A673 (cell line): ENCODE measurements around the gene BLACAT1. TPM values are rescaled to one million over a fixed set of nuclear protein-coding genes. Genes with fewer than 3 reads are reported as not detected.

ENCODE experiments used
- BruUV-seq: library from RNA; stranded (reverse); fragments of 400-500 nt; replicated peaks from 2 replicates; lab custom pipeline; 2021; lab: Mats Ljungman, UMichigan
- CTCF ChIA-PET: fragments of 300-600 bp; sonication (Branson Sonifier 250); formaldehyde crosslinking; loops from one replicate; lab custom pipeline; 2022; ENCODE audit warnings: antibody characterized with exemption; lab: Charles Lee
- POLR2A ChIA-PET: fragments of 300-600 bp; sonication (Branson Sonifier 250); formaldehyde crosslinking; loops from one replicate; lab custom pipeline; 2022; ENCODE audit warnings: antibody characterized with exemption; ENCODE audit not compliant: low non-redundant PET; lab: Charles Lee
- DNase-seq: peaks from one replicate; pipeline ENCODE4 v3.0.0-alpha.2; 2015; ENCODE audit warnings: low spot score
- H3K27ac ChIP-seq: fragments of 200-600 bp; sonication (generic); 2 replicates; pipeline ENCODE4 v1.5.1; 2016; ENCODE audit warnings: mixed run types, low read depth, mild to moderate bottlenecking, mixed read lengths, antibody characterized with exemption, low read length; ENCODE audit not compliant: poor library complexity, severe bottlenecking
- H3K27me3 ChIP-seq: fragments of 200-600 bp; sonication (generic); replicated peaks from 2 replicates; pipeline ENCODE4 v1.6.1; 2017; ENCODE audit warnings: mixed run types, low read depth, mild to moderate bottlenecking, mixed read lengths, antibody characterized with exemption, low read length; ENCODE audit not compliant: insufficient read depth, poor library complexity
- H3K36me3 ChIP-seq: fragments of 200-600 bp; sonication (generic); 2 replicates; pipeline ENCODE4 v1.6.1; 2016; ENCODE audit warnings: mixed run types, mild to moderate bottlenecking, mixed read lengths, antibody characterized with exemption, low read length; ENCODE audit not compliant: insufficient read depth, poor library complexity, severe bottlenecking
- H3K4me1 ChIP-seq: fragments of 200-600 bp; sonication (generic); 2 replicates; pipeline ENCODE4 v1.6.1; 2017; ENCODE audit warnings: mixed run types, mild to moderate bottlenecking, mixed read lengths, antibody characterized with exemption, low read length; ENCODE audit not compliant: insufficient read depth, poor library complexity, severe bottlenecking
- H3K4me3 ChIP-seq: fragments of 200-600 bp; sonication (generic); 2 replicates; pipeline ENCODE4 v1.5.1; 2016; ENCODE audit warnings: low read depth, mixed run types, mild to moderate bottlenecking, mixed read lengths, low read length; ENCODE audit not compliant: poor library complexity, severe bottlenecking
- H3K9me3 ChIP-seq: fragments of 200-600 bp; sonication (generic); 2 replicates; pipeline ENCODE4 v1.6.1; 2016; ENCODE audit warnings: mixed run types, low read depth, mild to moderate bottlenecking, mixed read lengths, antibody characterized with exemption, low read length; ENCODE audit not compliant: poor library complexity, severe bottlenecking
- EZH2 ChIP-seq: fragments of 200-600 bp; sonication (generic); IDR thresholded peaks from 2 replicates; pipeline ENCODE4 v1.6.1; 2017; ENCODE audit warnings: borderline replicate concordance, low read depth, mild to moderate bottlenecking, mixed read lengths, antibody characterized with exemption, low read length; ENCODE audit not compliant: poor library complexity, severe bottlenecking
- intact Hi-C: fragments of 100-400 bp; cut with micrococcal nuclease; formaldehyde crosslinking; loops from one replicate; pipeline ENCODE4 v1.10.0; 2022; ENCODE audit not compliant: unreplicated experiment
- total RNA-seq: library from RNA; stranded (reverse); gene quantifications from 2 replicates; pipeline ENCODE4 v1.2.3, GENCODE V29; 2021
- TF ChIP-seq, protein P1 (sequence below): fragments of 300-800, 200-600 bp; sonication (generic); conservative IDR thresholded peaks from 2 replicates; pipeline ENCODE4 v1.5.1; 2017; ENCODE audit warnings: low read depth, mild to moderate bottlenecking, antibody characterized with exemption, low read length, moderate library complexity, mixed read lengths

The BLACAT1 gene
- total RNA-seq, 1 experiment from 2014 or later = 0.45 TPM

GRCh38 chr1:205424901-205425600, 30.8 kb downstream of the BLACAT1 start:
- H3K4me1 ChIP-seq = peaks cover 60% of the 10 kb centered on the region
- POLR2A ChIA-PET = no interaction called here
- no peak for TF ChIP-seq EZH2
- TF ChIP-seq, protein P1, sequence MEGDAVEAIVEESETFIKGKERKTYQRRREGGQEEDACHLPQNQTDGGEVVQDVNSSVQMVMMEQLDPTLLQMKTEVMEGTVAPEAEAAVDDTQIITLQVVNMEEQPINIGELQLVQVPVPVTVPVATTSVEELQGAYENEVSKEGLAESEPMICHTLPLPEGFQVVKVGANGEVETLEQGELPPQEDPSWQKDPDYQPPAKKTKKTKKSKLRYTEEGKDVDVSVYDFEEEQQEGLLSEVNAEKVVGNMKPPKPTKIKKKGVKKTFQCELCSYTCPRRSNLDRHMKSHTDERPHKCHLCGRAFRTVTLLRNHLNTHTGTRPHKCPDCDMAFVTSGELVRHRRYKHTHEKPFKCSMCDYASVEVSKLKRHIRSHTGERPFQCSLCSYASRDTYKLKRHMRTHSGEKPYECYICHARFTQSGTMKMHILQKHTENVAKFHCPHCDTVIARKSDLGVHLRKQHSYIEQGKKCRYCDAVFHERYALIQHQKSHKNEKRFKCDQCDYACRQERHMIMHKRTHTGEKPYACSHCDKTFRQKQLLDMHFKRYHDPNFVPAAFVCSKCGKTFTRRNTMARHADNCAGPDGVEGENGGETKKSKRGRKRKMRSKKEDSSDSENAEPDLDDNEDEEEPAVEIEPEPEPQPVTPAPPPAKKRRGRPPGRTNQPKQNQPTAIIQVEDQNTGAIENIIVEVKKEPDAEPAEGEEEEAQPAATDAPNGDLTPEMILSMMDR = no peak
- no peaks in the 10 kb centered on the region for H3K9me3 ChIP-seq
- H3K4me3 ChIP-seq = no peak overlapping the region
- H3K27ac ChIP-seq = peak overlapping the region; percentile 57
- CTCF ChIA-PET = interaction anchor here (1.0 to 1.8 kb wide), 3 partner anchors 14 to 62 kb away, joined by 3 to 9 read pairs (median 4); no protein-coding TSS in a partner anchor
- intact Hi-C loops = no loop called here
- no TSS peak for BruUV-seq
- H3K36me3 ChIP-seq = no peaks in the 10 kb centered on the region
- no peaks in the 10 kb centered on the region for H3K27me3 ChIP-seq
- DNase-seq = peak; percentile 45

DNA sequence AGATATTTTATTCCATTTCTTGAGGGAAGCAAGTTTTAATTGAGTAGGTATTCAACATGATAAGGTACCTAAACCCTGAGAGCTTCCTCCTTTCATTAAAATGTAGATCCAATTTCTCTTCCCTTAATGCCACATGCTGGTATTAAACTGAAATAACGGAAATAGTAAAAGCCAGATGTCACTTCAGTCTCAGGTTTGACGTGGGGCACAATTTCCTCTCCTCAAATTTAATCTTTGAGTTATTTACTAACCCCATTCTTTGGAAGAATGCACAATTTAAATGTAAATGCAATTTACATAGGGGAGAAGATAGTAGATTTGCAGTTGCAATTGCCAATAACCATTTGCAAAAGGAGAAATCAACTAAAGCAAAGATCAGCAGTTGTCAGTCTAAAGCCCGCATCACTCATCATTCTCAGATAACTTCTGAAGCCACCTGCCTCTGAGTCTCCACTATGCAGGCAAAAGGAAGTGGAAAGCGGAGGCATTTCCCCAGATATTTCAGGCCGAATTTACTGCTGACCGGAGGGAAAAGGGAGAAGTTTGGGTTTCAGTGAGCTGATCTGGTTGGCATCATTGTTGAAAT, 31.9 kb downstream of the BLACAT1 start:
- ChIA-PET POLR2A (no interaction called here), CTCF (interaction anchor here (1.4 to 1.8 kb wide), 3 partner anchors 15 to 62 kb away, joined by 4 to 9 read pairs (median 5); no protein-coding TSS in a partner anchor)
- Histone ChIP-seq H3K4me3 (no peak overlapping the region), H3K9me3 (no peaks in the 10 kb centered on the region), H3K4me1 (peaks cover 60% of the 10 kb centered on the region), H3K36me3 (no peaks in the 10 kb centered on the region), H3K27ac (peak overlapping the region; percentile 57), H3K27me3 (no peaks in the 10 kb centered on the region)
- DNase-seq = peak; percentile 65
- TF ChIP-seq, protein P1 = no peak
- no peak for TF ChIP-seq EZH2
- no TSS peak for BruUV-seq
- intact Hi-C loops = no loop called here

GRCh38 chr1:205422993-205423642, 32.7 kb downstream of the BLACAT1 start:
- no peaks in the 10 kb centered on the region for H3K27me3 ChIP-seq
- TF ChIP-seq, protein P1 = peak; percentile 38; the same call in 1 of the 2 replicates
- no peak for TF ChIP-seq EZH2
- intact Hi-C loops = no loop called here
- no peak overlapping the region for H3K4me3 ChIP-seq
- ChIA-PET CTCF (interaction anchor here (1.4 to 1.8 kb wide), 2 partner anchors 26 to 62 kb away, joined by 5 to 9 read pairs; no protein-coding TSS in a partner anchor), POLR2A (no interaction called here)
- H3K9me3 ChIP-seq = no peaks in the 10 kb centered on the region
- peak overlapping the region; percentile 36 for H3K27ac ChIP-seq
- BruUV-seq = no TSS peak
- peaks cover 60% of the 10 kb centered on the region for H3K4me1 ChIP-seq
- H3K36me3 ChIP-seq = no peaks in the 10 kb centered on the region
- peak; percentile 35 for DNase-seq
